GM18508 (cell line): ENCODE results near the gene TTC39C.

Source experiments
- ATAC-seq: cut with Tn5 transposase; IDR thresholded peaks from one replicate; pipeline ENCODE4 v1.9.1; 2021; ENCODE audit warnings: moderate number of reproducible peaks; ENCODE audit not compliant: insufficient read depth, unreplicated experiment

The TTC39C gene

GRCh38 chr18:24176727-24177416 is 162.3 kb downstream of the TTC39C start:
- ATAC-seq, result peak; percentile 80

GRCh38 chr18:24177499-24178133 is 163.1 kb downstream of the TTC39C start:
- ATAC-seq, result no peak

- ATAC-seq, result no peak
These were observed 165.5 kb downstream of the TTC39C start for GRCh38 chr18:24180048-24180447.

DNA sequence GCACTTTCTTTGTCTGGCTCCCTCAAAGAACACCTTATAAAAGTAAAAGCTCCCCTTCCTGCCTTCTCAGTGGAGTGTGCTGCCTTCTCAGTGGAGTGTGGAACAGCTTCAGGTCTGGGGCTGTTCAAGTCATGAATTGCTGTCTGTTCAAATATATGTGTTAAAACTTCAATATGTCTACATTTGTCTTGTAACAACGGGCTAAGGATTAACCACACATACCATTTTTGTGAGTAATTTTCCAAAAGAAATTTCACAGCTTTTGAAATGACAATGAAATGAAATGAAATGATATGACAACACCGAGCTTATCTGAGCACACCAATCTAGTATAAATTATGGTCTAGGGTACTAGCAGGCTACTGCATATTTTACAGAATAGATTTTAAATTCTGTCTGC is 167.3 kb downstream of the TTC39C start:
- no peak for ATAC-seq
